H9 (cell line): ENCODE results near the gene OR10T2. TPM values are rescaled to one million over a fixed set of nuclear protein-coding genes. Genes with fewer than 3 reads are reported as not detected.

Source experiments
- DNase-seq: peaks from one replicate; pipeline ENCODE4 v3.0.0-alpha.2; 2017
- H2AFZ ChIP-seq: one replicate; pipeline ENCODE4 v1.6.1; 2013; ENCODE audit warnings: mild to moderate bottlenecking, low read length, control low read depth, moderate library complexity
- H2AK5ac ChIP-seq: 2 replicates; pipeline ENCODE4 v1.6.1; 2013; ENCODE audit warnings: low read length, control low read depth, mixed read lengths; ENCODE audit not compliant: insufficient read length
- H2BK120ac ChIP-seq: one replicate; pipeline ENCODE4 v1.6.1; 2013; ENCODE audit warnings: low read depth, mild to moderate bottlenecking, low read length, control low read depth, inconsistent platforms; ENCODE audit not compliant: poor library complexity, severe bottlenecking
- H2BK12ac ChIP-seq: 2 replicates; pipeline ENCODE4 v1.6.1; 2013; ENCODE audit warnings: low read length, control low read depth, mixed read lengths, low read depth; ENCODE audit not compliant: insufficient read length
- H2BK15ac ChIP-seq: 2 replicates; pipeline ENCODE4 v1.6.1; 2013; ENCODE audit warnings: low read depth, low read length, control low read depth
- H2BK20ac ChIP-seq: one replicate; pipeline ENCODE4 v1.6.1; 2013; ENCODE audit warnings: low read depth, mild to moderate bottlenecking, low read length, control low read depth, inconsistent platforms; ENCODE audit not compliant: poor library complexity, severe bottlenecking
- H2BK5ac ChIP-seq: 2 replicates; pipeline ENCODE4 v1.6.1; 2013; ENCODE audit warnings: low read length, control low read depth, mixed read lengths; ENCODE audit not compliant: insufficient read length
- H3K14ac ChIP-seq: 2 replicates; pipeline ENCODE4 v1.6.1; 2013; ENCODE audit warnings: low read length, control low read depth; ENCODE audit not compliant: insufficient read depth
- H3K18ac ChIP-seq: 2 replicates; pipeline ENCODE4 v1.6.1; 2013; ENCODE audit warnings: low read depth, mild to moderate bottlenecking, mixed read lengths, low read length, control low read depth; ENCODE audit not compliant: insufficient read length
- H3K23ac ChIP-seq: 2 replicates; pipeline ENCODE4 v1.6.1; 2013; ENCODE audit warnings: low read length, control low read depth, mixed read lengths, low read depth; ENCODE audit not compliant: insufficient read length
- H3K23me2 ChIP-seq: 2 replicates; pipeline ENCODE4 v1.6.1; 2013; ENCODE audit warnings: low read depth, mild to moderate bottlenecking, mixed read lengths, low read length, control low read depth; ENCODE audit not compliant: insufficient read length, poor library complexity, severe bottlenecking
- H3K27ac ChIP-seq: 2 replicates; pipeline ENCODE4 v1.5.1; 2013; ENCODE audit warnings: low read length, control low read depth, mixed read lengths, low read depth; ENCODE audit not compliant: insufficient read length
- H3K27me3 ChIP-seq: 2 replicates; pipeline ENCODE4 v1.6.1; 2013; ENCODE audit warnings: low read length, control low read depth, inconsistent platforms; ENCODE audit not compliant: insufficient read depth
- H3K4ac ChIP-seq: 2 replicates; pipeline ENCODE4 v1.6.1; 2013; ENCODE audit warnings: low read depth, mild to moderate bottlenecking, control low read depth, inconsistent platforms, low read length, moderate library complexity
- H3K4me1 ChIP-seq: 2 replicates; pipeline ENCODE4 v1.6.1; 2013; ENCODE audit warnings: low read length, control low read depth, inconsistent platforms; ENCODE audit not compliant: insufficient read depth
- H3K4me2 ChIP-seq: 2 replicates; pipeline ENCODE4 v1.6.1; 2013; ENCODE audit warnings: low read length, control low read depth, mixed read lengths; ENCODE audit not compliant: insufficient read length, insufficient read depth
- H3K56ac ChIP-seq: 2 replicates; pipeline ENCODE4 v1.6.1; 2013; ENCODE audit warnings: low read depth, mild to moderate bottlenecking, mixed read lengths, low read length, control low read depth; ENCODE audit not compliant: insufficient read length
- H3K79me1 ChIP-seq: 2 replicates; pipeline ENCODE4 v1.6.1; 2013; ENCODE audit warnings: low read depth, mild to moderate bottlenecking, moderate library complexity, low read length, control low read depth, inconsistent platforms; ENCODE audit not compliant: insufficient read depth, poor library complexity, severe bottlenecking
- H3K79me2 ChIP-seq: 2 replicates; pipeline ENCODE4 v1.6.1; 2013; ENCODE audit warnings: low read length, control low read depth, inconsistent platforms; ENCODE audit not compliant: insufficient read depth
- H3K9ac ChIP-seq: 2 replicates; pipeline ENCODE4 v1.6.1; 2013; ENCODE audit warnings: low read length, control low read depth, mixed read lengths; ENCODE audit not compliant: insufficient read length; ENCODE audit errors: extremely low read depth
- H3K9me3 ChIP-seq: one replicate; pipeline ENCODE4 v1.6.1; 2013; ENCODE audit warnings: low read depth, low read length, inconsistent platforms; ENCODE audit not compliant: control insufficient read depth
- H3T11ph ChIP-seq: one replicate; pipeline ENCODE4 v1.6.1; 2013; ENCODE audit warnings: mild to moderate bottlenecking, low read length, control low read depth, inconsistent platforms
- H4K20me1 ChIP-seq: one replicate; pipeline ENCODE4 v1.6.1; 2013; ENCODE audit not compliant: control insufficient read depth, insufficient read length, insufficient read depth
- H4K5ac ChIP-seq: 2 replicates; pipeline ENCODE4 v1.6.1; 2013; ENCODE audit warnings: low read depth, mild to moderate bottlenecking, mixed read lengths, low read length, control low read depth; ENCODE audit not compliant: insufficient read length
- H4K8ac ChIP-seq: replicated peaks from 2 replicates; pipeline ENCODE4 v1.6.1; 2013; ENCODE audit warnings: low read length, control low read depth, mixed read lengths, low read depth; ENCODE audit not compliant: insufficient read length
- H4K91ac ChIP-seq: 2 replicates; pipeline ENCODE4 v1.6.1; 2013; ENCODE audit warnings: low read depth, mild to moderate bottlenecking, moderate library complexity, mixed read lengths, low read length, control low read depth; ENCODE audit not compliant: insufficient read length
- H3K27ac Mint-ChIP-seq, 3 experiments: 2 replicates in 2 of 3; 3 replicates in 1 of 3; pipeline ENCODE4 v1.8.0; 2020 to 2021; ENCODE audit warnings: mixed read lengths in 3 of 3, mild to moderate bottlenecking in 1 of 3, moderate library complexity in 1 of 3
- H3K27me3 Mint-ChIP-seq: 2 replicates; pipeline ENCODE4 v1.8.0; 2021; ENCODE audit warnings: low read depth, mild to moderate bottlenecking, moderate library complexity, mixed read lengths
- H3K36me3 Mint-ChIP-seq, 3 experiments: 2 replicates in 2 of 3; 3 replicates in 1 of 3; pipeline ENCODE4 v1.8.0; 2020 to 2021; ENCODE audit warnings: low read depth in 3 of 3, mixed read lengths in 3 of 3; ENCODE audit not compliant: insufficient read depth in 1 of 3
- H3K4me1 Mint-ChIP-seq, 2 experiments: 2 replicates each; pipeline ENCODE4 v1.8.0; 2020; ENCODE audit warnings: mixed read lengths in 2 of 2
- H3K4me3 Mint-ChIP-seq, 2 experiments: 2 replicates in 1 of 2; 3 replicates in 1 of 2; pipeline ENCODE4 v1.8.0; 2020 to 2021; ENCODE audit warnings: mild to moderate bottlenecking in 2 of 2, mixed read lengths in 2 of 2, moderate library complexity in 1 of 2
- H3K9me3 Mint-ChIP-seq, 2 experiments: 2 replicates in 1 of 2; 3 replicates in 1 of 2; pipeline ENCODE4 v1.8.0; 2020; ENCODE audit warnings: mild to moderate bottlenecking in 2 of 2, mixed read lengths in 2 of 2, moderate library complexity in 1 of 2
- whole genome bisulfite sequencing: extraction: QIAGEN DNeasy Blood & Tissue Kit; methylation state at CpG from one replicate; pipeline ENCODE4 v1.1.7; 2013; ENCODE audit warnings: missing lambda C conversion rate, low lambda C conversion rate, mixed read lengths; ENCODE audit not compliant: insufficient read length; ENCODE audit errors: extremely low coverage; 5-methylcytosine and 5-hydroxymethylcytosine counted together
- total RNA-seq: library from RNA; stranded (reverse); gene quantifications from 2 replicates; pipeline ENCODE4 v1.2.1, GENCODE V29; 2021
- TF ChIP-seq, protein P1 (sequence below): fragments of 200-600 bp; sonication (generic); conservative IDR thresholded peaks from 3 replicates; pipeline ENCODE4 v1.8.0; 2021; ENCODE audit warnings: antibody characterized with exemption, mild to moderate bottlenecking

The OR10T2 gene
- total RNA-seq, 1 experiment from 2014 or later: not detected

DNA sequence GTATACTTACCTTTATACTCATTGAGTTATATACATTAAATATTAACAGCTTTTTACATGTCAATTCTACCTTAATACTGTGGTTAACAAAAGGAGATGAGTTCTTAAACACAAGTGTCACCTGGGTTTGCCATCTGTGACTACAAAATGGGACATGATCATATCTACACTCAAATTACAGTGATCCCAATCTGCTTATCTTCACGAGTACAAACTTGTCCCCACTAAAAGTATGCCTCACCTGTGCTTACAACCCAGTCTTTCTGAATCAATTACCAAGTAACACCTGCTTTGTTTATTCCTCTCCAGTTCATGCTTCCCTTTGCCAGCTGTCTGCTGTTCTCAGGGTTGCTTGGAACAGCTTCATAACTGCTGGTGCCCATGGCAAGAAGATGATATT, 36.8 kb downstream of the OR10T2 start:
- no peak overlapping the region for H4K91ac ChIP-seq
- TF ChIP-seq, protein P1, sequence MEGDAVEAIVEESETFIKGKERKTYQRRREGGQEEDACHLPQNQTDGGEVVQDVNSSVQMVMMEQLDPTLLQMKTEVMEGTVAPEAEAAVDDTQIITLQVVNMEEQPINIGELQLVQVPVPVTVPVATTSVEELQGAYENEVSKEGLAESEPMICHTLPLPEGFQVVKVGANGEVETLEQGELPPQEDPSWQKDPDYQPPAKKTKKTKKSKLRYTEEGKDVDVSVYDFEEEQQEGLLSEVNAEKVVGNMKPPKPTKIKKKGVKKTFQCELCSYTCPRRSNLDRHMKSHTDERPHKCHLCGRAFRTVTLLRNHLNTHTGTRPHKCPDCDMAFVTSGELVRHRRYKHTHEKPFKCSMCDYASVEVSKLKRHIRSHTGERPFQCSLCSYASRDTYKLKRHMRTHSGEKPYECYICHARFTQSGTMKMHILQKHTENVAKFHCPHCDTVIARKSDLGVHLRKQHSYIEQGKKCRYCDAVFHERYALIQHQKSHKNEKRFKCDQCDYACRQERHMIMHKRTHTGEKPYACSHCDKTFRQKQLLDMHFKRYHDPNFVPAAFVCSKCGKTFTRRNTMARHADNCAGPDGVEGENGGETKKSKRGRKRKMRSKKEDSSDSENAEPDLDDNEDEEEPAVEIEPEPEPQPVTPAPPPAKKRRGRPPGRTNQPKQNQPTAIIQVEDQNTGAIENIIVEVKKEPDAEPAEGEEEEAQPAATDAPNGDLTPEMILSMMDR: no peak

More for the DNA sequence above, 36.8 kb downstream of the OR10T2 start:
- H2BK5ac ChIP-seq: no peak overlapping the region
- no peak overlapping the region for H2BK120ac ChIP-seq
- no peaks in the 10 kb centered on the region for H4K20me1 ChIP-seq
- no peak overlapping the region for H3T11ph ChIP-seq
- no peak overlapping the region for H3K27ac ChIP-seq
- H3K23ac ChIP-seq: no peak overlapping the region
- H2BK15ac ChIP-seq: no peak overlapping the region
- no peaks in the 10 kb centered on the region for H3K23me2 ChIP-seq
- H3K27ac Mint-ChIP-seq: no peak overlapping the region
- H3K14ac ChIP-seq: no peak overlapping the region
- H3K36me3 Mint-ChIP-seq: no peaks in the 10 kb centered on the region
- no peak overlapping the region for H3K4me2 ChIP-seq
- H3K79me2 ChIP-seq: no peaks in the 10 kb centered on the region; the same call in 1 of the 2 replicates
- no peak overlapping the region for H3K18ac ChIP-seq
- H3K4me3 Mint-ChIP-seq: no peak overlapping the region
- H2AFZ ChIP-seq: no peak overlapping the region
- H4K5ac ChIP-seq: no peak overlapping the region
- no peak overlapping the region for H3K9ac ChIP-seq
- H3K4me1 ChIP-seq: no peaks in the 10 kb centered on the region
- H3K79me1 ChIP-seq: no peaks in the 10 kb centered on the region
- no peak overlapping the region for H2AK5ac ChIP-seq
- H4K8ac ChIP-seq: no peak overlapping the region
- no CpG with 5 or more reads among the region's 1 CpG for whole genome bisulfite sequencing
- H3K9me3 ChIP-seq: no peaks in the 10 kb centered on the region
- no peak overlapping the region for H2BK12ac ChIP-seq
- no peak overlapping the region for H2BK20ac ChIP-seq
- peaks cover 2 to 3% of the 10 kb centered on the region in 2 experiments; a peak in 3 of 4 replicates for H3K4me1 Mint-ChIP-seq
- no peak overlapping the region for H3K4ac ChIP-seq
- no peaks in the 10 kb centered on the region for H3K27me3 ChIP-seq
- H3K56ac ChIP-seq: no peak overlapping the region
- no peaks in the 10 kb centered on the region; the same call in 1 of the 2 replicates for H3K27me3 Mint-ChIP-seq
- H3K9me3 Mint-ChIP-seq: no peaks in the 10 kb centered on the region
- no peak for DNase-seq
